HG03060 (cell line): ENCODE measurements around the gene STX16.

Source experiments
- ATAC-seq: cut with Tn5 transposase; IDR thresholded peaks from one replicate; pipeline ENCODE4 v1.9.1; 2021; ENCODE audit warnings: low read depth, moderate number of reproducible peaks; ENCODE audit not compliant: unreplicated experiment

STX16 gene

DNA sequence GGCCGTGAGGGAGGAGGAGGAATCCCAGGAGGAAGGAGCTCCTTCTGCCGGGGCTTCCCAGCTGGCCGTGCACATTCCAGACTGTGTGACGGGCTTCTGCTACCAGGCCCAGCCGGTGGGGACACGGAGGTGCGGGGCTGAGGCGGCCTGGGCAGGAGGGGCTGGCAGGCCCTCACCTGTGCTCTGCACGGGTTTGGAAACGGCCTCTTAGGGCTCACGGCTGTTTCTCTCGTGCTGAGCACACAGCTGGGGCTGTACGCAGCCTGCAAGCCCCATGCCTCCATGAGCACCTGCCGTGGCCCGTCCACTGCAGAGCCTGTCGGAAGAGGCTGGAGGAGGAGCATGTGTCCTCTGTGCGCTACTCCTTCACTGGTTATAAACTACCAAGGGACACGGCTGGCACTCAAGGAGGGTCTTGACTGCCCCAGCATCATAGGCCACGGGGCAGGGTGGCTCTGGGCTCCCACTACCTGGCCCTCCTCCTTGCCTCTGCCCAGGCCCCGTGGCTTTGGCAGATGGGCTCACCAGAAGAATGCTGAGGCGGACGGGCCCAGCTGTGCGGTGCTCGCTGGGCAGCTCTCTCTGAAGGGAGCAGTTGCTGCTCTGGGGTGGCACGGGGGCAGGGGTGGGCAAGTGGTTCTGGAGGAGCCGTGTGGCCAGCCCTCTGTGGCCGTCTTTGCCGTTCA, 57.3 kb downstream of the STX16 start:
- no peak for ATAC-seq

DNA sequence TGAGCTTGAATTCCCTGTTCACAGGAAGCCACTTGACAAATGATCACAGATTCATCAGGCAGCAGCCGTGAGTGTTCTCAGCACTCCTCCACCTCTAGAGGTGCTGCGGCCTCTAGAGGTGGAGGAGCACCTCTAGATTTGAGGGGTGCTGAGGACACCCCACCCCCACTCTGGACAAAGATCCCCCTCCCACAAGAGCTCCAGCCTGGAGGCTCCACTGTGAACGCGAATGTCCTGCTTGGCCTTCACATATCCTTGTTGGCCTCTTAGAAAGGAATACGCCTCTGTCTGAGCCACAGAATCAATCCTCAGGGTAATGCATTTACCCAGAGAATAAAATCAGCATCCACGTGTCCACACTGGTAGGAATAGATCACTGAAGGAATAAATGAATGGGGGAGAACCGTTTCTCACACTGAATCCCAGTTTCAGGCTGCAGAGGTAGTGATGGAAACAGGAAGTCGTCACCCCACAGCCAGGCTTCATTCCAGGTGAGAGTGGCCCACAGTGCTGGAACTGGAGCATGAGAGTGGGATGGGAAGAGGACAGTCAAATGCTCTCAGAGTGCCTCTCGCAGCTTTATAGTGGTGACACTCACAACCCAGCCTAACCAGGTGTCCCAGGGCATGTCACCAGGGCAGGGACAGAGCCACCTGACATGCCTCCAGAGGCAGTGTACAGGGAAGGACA, 58.1 kb downstream of the STX16 start:
- ATAC-seq: no peak

DNA sequence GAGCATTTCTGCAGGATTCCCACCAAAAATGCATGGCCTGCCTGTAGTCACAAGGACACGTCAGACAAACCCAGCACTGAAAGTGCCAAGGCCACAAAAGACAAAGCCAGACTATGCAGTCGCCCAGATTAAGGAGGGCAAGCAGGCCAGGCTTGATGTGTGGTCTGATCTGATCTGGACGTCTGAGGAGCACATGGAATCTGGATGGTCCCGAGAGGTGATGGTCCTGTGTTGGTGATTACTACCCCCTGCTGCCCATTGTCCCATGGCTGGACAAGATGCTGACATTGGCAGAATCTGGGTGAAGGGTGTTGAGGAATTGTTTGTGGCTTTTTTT, 58.6 kb downstream of the STX16 start:
- no peak for ATAC-seq

DNA sequence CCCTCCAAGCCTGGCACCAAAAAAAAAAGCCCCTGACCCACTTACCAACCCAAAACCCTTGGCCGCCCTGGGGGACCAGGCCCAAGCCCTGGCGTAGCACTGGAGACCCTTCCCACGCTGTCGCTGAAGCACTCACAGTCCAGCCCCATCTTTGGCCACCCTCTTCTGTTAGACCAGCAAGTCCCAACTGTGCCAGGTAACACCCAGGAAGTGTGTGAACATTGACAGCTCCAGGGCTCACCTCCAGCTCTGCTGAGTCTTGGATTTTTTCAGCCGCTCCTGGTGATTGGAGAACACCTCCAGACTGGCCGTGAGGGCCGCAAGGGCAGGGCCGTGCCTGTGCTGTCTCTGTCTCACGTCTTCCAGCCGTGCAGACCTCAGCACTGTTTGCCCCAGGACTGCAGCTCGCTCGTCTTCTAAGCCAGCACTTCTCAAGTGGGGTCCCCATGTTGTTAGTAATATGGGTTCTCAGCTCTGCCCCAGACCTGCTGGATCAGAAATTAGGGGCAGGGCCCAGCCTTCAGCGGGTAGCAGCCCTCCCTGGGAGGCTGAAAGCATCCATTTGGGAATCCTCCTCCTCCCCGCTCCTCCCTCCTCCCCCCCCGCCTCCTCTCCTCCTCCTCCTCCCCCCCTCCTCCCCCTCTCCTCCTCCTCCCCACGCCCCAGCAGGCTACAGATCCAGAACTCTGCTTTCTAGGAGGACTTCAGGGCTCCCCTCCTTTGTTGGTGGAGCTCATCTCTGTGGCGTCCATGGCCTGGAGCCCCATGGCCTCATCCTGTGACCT, 59.6 kb downstream of the STX16 start:
- ATAC-seq: no peak

DNA sequence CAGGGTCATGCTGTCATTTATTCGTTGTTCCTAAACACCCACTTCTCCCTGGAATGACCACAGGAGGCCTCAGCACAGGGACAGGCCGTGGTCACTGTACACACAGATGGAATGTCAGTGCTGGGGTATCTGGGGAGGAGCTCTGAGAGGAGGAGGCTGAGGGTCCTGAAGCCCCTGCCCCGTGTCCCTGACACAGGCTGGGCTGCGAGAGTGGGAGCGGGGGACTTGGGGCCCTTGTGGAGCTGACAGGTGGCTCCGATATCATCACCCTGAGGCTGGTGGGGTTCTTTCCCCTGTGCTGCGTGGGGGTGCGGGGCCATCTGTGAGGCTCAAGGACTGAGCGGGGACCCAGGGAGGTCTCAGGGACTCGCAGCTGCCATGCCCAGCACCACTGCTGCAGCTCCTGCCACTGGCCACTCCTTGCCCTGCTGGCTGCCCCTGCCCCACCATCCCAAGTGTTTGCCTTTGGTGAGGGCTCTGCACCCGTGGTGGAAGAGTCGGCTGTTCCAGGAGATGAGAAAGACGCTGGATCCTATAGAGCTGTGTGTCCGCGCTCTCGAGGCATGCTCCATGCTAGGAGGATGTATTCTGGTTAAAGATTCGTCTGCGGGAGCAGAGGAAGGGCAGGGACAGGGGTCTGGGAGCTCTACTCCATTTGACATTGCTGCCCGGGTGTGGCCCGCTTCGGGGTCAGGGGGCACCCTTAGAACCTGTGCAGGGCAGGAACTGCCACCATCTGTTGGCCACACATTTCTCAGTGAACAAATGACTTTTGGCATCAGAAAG, 60.4 kb downstream of the STX16 start:
- no peak for ATAC-seq

DNA sequence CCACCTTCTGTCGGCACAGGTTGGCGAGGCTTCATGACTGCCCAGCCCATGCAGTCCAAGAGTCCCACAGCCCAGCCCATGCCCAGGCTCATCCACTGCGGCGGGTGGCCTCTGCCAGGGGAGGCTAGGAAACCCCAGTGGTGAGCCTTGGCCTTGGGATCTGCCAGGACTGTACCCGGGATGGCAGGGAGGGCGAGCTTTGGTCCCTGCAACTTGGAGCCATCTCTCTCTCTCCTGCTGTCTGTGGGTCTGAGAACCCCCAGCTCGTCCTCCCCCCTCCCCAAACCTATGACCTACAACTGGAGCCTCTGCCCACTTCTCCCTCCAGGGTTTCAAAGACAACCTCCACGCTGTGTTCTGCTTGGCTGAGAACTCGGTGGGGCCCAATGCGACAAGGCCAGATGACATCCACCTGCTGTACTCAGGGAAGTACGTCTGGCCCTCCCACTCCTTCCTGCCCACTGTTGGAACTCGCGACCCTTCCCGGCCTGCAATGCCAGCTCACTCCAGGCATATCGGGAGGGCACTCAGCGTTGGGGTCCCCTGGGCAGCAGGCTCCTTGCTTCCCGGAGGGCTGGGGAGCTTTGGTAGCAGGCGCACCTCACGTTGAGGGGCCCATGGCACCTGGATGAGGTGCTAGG, 61.2 kb downstream of the STX16 start:
- ATAC-seq: no peak

DNA sequence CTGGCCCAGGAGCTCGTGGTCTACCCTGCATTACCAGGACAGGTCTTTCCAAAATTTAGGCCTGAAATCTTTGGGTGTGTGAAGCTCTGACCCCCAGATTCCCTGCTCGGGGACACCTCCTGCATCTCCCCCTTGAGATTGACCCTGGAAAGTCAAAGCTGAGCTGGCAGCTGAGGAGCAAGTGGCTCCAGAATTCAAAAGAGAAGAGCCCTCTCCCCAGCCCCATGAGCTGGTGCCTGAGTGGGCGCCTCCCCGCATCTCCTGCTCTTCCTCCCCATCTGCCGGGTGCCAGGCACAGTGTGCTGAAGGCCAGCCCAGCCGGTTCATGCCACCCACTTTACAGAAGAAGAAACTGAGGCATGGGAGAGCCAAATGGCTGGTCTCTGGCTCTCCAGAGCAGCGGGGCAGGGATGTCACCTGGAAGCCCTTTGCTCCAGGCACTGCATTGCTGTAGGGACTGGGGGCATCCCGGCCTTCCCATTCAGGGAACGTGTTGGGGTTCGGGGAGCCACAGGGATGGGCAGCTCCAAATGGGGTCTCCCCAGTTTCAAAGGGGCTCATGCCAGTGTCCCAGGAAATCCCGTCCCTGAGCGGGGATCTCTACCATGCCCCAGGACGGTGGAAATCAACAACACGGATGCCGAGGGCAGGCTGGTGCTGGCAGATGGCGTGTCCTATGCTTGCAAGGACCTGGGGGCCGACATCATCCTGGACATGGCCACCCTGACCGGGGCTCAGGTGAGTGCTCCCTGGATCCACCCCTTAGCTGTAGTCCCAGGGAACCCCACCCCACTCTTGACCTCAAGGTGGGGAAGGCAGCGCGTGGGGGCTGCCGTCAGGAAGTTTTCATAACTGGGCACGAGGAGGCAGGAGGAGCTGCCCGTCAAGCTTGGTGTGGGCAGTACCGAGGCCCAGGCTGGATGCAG, 62.0 kb downstream of the STX16 start:
- no peak for ATAC-seq

DNA sequence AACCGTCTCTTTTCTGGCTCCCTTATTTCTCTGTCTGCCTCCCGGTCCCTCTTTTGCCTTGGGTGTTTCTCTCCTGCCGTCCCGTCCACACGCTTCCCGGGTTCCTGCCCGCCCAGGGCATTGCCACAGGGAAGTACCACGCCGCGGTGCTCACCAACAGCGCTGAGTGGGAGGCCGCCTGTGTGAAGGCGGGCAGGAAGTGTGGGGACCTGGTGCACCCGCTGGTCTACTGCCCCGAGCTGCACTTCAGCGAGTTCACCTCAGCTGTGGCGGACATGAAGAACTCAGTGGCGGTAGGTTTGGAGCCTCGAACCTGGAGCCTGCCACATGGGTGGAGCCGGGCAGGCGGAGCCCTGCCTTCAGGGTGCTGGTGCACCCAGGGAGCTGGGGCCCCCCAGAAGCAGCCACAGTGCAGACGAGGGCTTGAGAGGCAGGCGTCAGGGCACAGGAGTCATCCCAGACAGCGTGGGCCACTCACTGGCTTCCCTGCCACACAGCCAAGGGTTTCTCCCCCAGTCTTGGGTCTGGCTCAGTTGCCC, 62.8 kb downstream of the STX16 start:
- no peak for ATAC-seq

DNA sequence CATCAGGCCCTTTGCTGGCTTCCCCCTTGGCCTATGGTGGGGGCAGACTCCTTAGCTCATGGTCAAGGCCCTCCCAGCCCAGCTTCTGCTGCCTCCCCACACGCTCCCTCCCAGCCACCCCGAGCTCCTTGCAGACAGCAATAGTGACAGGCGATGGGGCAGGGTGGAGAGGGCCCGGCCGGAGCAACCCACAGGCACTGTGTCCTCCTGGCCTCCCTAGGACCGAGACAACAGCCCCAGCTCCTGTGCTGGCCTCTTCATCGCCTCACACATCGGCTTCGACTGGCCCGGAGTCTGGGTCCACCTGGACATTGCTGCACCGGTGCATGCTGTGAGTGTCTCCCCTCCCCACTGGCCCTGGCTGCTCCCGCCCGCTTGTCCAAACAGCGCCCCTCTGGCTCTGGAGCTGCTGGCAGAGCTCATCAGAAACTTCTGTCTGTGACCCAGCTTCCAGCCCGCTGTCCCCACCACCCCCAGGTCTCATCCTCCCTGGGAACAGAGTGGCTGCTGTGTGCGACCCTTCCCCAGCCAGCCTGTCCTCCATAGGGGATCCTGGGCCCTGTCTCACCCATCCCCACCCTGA, 63.3 kb downstream of the STX16 start:
- no peak for ATAC-seq

DNA sequence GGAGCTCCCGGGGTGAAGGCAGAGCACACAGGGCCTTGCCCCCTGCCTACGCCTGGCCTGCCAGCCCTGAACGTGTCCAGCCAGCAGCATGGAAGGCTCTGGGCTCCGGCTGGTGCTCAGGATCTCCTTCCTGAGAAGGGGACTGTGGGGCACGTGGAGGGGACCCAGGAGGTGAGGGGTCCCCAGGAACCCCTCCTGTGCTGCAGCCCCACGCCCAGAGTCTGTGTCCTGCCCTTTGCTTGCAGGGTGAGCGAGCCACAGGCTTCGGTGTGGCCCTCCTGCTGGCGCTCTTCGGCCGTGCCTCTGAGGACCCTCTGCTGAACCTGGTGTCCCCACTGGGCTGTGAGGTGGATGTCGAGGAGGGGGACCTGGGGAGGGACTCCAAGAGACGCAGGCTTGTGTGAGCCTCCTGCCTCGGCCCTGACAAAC, 63.9 kb downstream of the STX16 start:
- ATAC-seq: no peak

DNA sequence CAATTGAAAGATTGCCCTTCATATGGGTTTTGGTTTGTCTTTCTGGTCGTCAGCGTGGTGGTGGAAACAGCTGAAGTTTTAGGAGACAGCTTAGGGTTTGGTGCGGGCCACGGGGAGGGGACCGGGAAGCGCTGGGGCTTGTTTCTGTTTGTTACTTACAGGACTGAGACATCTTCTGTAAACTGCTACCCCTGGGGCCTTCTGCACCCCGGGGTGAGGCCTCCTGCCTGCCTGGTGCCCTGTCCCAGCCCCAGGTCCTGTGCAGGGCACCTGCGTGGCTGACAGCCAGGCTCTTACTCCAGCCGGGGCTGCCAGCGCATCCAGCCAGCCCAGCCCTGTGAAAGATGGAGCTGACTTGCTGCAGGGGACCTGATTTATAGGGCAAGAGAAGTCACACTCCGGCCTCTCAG, 64.3 kb downstream of the STX16 start:
- ATAC-seq: no peak

DNA sequence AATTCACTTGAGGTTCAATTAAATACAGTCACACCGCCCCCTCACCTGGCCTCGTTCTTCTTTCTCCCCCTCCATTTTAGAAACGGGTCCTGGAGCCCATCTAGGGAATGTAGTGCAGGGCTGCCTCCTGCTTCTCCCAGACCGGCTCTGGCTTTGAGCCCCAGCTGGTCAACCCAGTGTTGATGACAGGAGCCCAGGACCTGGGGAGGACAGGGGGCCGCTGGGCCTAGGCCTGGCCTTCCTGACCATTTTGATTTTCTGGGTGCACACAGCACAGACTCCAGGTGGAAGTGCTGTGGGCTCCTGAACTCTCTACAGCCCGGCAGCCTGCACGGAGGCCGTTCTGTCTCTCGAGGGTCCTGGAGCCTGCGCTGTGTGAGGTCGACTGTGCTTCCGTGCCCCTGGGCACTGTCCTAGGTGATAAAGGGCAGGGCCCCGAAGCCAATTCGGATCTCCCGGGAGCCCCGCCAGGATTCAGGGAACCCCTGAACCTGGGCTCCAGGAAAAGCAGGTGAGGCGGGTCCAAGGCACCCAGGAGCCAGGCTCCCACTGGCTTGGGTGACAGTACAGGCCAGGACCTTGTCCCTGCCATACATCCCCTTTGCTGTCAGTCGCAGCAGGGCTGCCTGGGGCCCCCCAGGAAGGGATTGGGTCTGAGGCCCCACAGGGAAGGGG, 64.9 kb downstream of the STX16 start:
- no peak for ATAC-seq

DNA sequence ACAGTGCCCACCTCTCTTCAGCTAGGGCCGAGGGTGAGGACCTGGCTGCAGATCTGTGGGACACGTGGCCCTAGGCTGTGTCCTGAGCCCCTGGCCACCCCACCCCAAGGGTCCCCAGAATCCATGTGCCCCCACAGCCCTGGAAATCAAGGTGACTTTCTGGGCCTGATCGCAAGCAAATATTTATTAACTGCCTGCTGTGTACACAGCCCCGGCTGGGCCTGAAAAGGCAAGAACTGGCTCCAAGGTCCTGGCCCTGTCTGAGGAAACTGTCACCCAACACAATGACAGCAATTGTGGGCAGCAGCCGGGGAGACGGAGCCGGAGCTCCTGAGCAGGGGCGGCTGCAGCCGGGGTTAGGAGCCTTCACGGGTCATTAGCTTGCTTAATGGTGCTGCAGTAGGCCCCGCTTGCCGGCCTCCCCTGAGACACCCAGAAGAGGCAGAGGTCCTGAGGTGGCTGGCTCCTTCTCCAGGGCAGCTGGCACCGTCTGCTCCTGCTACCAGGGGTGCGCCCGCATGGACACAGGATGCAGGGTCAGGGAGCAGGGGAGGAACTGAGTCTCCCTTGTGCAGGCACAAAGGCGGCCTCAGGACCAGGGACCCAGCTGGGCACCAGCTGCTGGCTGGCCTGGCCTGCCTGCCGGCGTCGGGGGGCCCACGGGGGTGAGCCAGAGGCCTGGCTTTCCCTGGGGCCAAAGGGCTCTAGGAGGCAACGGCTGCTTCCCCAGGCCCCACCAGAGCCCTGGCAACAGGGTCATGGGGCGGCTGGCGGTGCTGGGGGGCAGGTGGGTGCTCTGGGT, 65.6 kb downstream of the STX16 start:
- no peak for ATAC-seq

DNA sequence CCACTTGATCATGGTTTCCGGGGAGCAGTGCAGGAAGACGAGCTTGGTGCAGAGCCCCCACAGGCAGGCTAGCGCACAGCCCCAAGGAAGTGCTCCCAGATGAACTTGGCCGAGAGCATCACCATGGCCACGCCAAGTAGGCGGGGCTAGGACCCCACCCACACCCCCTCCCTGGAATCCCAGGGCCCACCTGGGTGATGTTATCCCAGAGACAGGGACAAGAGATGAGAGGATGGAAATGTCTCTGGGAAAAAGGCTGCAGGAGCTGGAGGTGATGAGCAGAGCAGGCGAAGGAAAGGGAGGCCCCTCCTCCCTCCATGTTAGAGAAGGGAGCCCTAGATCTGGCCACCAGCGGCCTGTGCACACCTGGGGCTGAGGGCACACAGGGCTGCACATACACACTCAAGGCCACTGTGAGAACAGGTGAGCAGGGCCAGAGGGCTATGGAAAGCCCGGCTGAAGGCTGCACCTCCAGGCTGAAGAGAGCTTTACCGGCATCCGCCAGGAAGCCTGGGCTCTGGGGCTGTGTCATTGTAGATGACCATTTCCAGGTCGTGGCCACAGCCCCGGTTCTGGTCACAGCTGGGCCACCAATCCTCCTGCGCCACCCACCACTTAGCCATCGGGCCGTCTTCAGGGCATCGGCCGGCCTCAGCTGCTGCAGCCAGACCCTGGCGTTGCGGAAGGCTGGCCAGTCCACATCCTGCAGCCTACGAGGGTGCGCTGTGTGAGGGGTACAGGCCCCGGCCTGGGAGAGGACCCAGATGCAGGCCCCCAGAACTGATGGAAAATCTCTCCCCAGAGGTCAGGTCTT, 66.4 kb downstream of the STX16 start:
- no peak for ATAC-seq

DNA sequence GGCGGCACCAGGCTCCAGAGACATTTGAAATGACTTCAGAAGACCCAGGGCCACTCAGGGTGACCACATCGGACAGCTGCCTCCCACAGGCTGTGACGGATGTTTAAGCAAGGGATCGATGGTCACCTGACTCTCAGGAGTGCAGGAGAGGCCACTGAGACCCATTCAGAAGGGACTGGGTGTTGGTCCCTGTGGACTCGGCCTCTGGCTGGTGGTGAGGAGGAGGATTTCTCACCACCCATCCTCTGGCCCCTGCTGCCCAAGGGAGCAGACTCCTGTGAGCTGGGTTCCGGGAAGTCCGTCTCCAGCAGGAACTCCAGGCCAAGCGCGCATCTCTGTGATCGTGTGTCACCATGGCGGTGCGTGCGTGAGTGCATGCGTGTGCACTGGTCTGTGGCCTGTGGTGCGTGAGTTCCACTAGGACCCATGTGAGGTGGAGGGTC, 67.1 kb downstream of the STX16 start:
- no peak for ATAC-seq

DNA sequence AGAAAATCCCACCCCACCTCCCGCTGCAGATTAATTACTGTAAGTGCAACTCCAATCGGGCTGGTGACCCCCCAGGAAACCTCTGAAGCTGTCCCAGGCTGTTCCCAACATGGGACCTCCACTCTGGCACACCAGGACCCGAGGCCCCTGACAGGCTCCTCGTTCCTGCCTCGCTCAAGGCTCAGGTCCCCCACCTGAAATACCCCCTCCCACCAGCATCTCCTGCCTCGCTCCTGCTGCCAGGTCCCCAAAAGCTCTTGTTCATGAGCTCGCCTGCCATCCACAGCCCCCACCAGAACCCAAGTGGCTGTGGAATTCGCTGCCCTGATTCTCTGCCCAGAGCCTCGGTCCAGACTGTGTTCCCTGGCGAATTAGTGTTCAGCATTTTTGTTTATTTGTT, 67.6 kb downstream of the STX16 start:
- no peak for ATAC-seq

DNA sequence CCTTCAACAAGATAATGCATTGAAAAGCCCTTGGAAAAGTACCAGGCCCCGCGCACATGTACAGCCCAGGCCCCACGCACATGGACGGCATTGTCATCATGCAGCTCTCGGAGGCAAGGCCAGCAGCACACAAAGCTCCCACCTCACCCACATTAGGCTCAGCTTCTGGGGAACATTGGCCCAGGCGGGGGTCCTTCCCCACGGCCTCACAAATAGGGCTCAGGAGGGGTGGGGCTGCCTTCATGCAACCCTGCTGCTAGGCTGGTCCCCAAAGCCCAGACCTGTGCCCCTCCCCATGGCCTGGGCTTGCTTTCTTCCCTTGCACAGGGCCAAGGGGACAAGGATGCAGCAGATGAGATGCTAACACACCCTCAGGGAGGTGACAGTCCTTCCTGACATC, 68.2 kb downstream of the STX16 start:
- no peak for ATAC-seq
